Neural progenitor cell (in vitro differentiated cells): Measurements from ENCODE around the gene EHMT1. TPM values are rescaled to one million over a fixed set of nuclear protein-coding genes. Genes with fewer than 3 reads are reported as not detected.
A peak's percentile ranks its signal among the peaks of the same experiment; 100 is the strongest.

ENCODE experiments used
- DNase-seq: peaks from one replicate; pipeline ENCODE4 v3.0.0-alpha.2; 2016; ENCODE audit warnings: low spot score
- H2AFZ ChIP-seq: fragments of 200-600 bp; sonication (generic); replicated peaks from 2 replicates; pipeline ENCODE4 v1.6.1; 2016; ENCODE audit warnings: antibody characterized with exemption
- H3F3A ChIP-seq: fragments of 200-600 bp; sonication (generic); 2 replicates; pipeline ENCODE4 v1.6.1; 2016; ENCODE audit warnings: antibody characterized with exemption, low read depth
- H3K27ac ChIP-seq: fragments of 200-600 bp; sonication (generic); 2 replicates; pipeline ENCODE4 v1.5.1; 2016; ENCODE audit warnings: mild to moderate bottlenecking
- H3K27me3 ChIP-seq: fragments of 200-600 bp; sonication (generic); 2 replicates; pipeline ENCODE4 v1.6.1; 2016; ENCODE audit warnings: mild to moderate bottlenecking, moderate library complexity
- H3K36me3 ChIP-seq: fragments of 200-600 bp; sonication (generic); 2 replicates; pipeline ENCODE4 v1.5.1; 2016
- H3K4me1 ChIP-seq: fragments of 200-600 bp; sonication (generic); 2 replicates; pipeline ENCODE4 v1.6.1; 2016; ENCODE audit warnings: mixed run types
- H3K4me2 ChIP-seq: fragments of 200-600 bp; sonication (generic); 2 replicates; pipeline ENCODE4 v1.6.1; 2016
- H3K4me3 ChIP-seq: fragments of 200-600 bp; sonication (generic); 2 replicates; pipeline ENCODE4 v1.5.1; 2016
- H3K79me2 ChIP-seq: fragments of 200-600 bp; sonication (generic); 2 replicates; pipeline ENCODE4 v1.6.1; 2016; ENCODE audit warnings: low read depth
- H3K9ac ChIP-seq: fragments of 200-600 bp; sonication (generic); 2 replicates; pipeline ENCODE4 v1.6.1; 2016
- H3K9me3 ChIP-seq: fragments of 200-600 bp; sonication (generic); 2 replicates; pipeline ENCODE4 v1.5.1; 2016; ENCODE audit warnings: low read depth
- H4K20me1 ChIP-seq: fragments of 200-600 bp; sonication (generic); 2 replicates; pipeline ENCODE4 v1.6.1; 2016; ENCODE audit warnings: low read depth
- H3K27ac Mint-ChIP-seq: 3 replicates; pipeline ENCODE4 v1.8.0; 2021; ENCODE audit warnings: mixed read lengths
- H3K27me3 Mint-ChIP-seq: 2 replicates; pipeline ENCODE4 v1.8.0; 2022; ENCODE audit warnings: low read depth, mild to moderate bottlenecking, inconsistent platforms, moderate library complexity, mixed read lengths; ENCODE audit not compliant: insufficient read depth
- H3K36me3 Mint-ChIP-seq: 3 replicates; pipeline ENCODE4 v1.8.0; 2021; ENCODE audit warnings: mixed read lengths
- H3K4me1 Mint-ChIP-seq: 3 replicates; pipeline ENCODE4 v1.8.0; 2021; ENCODE audit warnings: mixed read lengths
- H3K4me3 Mint-ChIP-seq: 3 replicates; pipeline ENCODE4 v1.8.0; 2021; ENCODE audit warnings: mild to moderate bottlenecking, moderate library complexity, mixed read lengths
- H3K9me3 Mint-ChIP-seq: 3 replicates; pipeline ENCODE4 v1.8.0; 2020; ENCODE audit warnings: mixed read lengths
- CTCF ChIP-seq: fragments of 200-600 bp; sonication (generic); IDR thresholded peaks from 2 replicates; pipeline ENCODE4 v1.5.1; 2017; ENCODE audit warnings: antibody characterized with exemption, mild to moderate bottlenecking
- EZH2 ChIP-seq: fragments of 200-600 bp; sonication (generic); IDR thresholded peaks from 2 replicates; pipeline ENCODE4 v1.6.1; 2017; ENCODE audit warnings: antibody characterized with exemption, mild to moderate bottlenecking, moderate library complexity
- EZH2phosphoT487 ChIP-seq: fragments of 200-600 bp; sonication (generic); IDR thresholded peaks from 2 replicates; pipeline ENCODE4 v1.6.1; 2017; ENCODE audit warnings: antibody characterized with exemption
- total RNA-seq: library from RNA; depleted of rRNA; stranded (reverse); fragments of >200 nt; gene quantifications from 2 replicates; pipeline ENCODE4 v1.2.3, GENCODE V29; 2015; ENCODE audit warnings: low replicate concordance

EHMT1 gene
- total RNA-seq, 1 donor from 2014 or later, result 47.8 TPM

GRCh38 chr9:137750007-137750406 is 131.2 kb downstream of the EHMT1 start:
- no peak overlapping the region for H3K27ac Mint-ChIP-seq
- Histone ChIP-seq H3K4me3 (no peak overlapping the region), H3F3A (no peaks in the 10 kb centered on the region), H2AFZ (no peak overlapping the region), H3K4me2 (peak overlapping the region; percentile 32), H3K79me2 (peaks cover 29% of the 10 kb centered on the region), H3K9me3 (no peaks in the 10 kb centered on the region), H3K27ac (no peak overlapping the region), H4K20me1 (peaks cover 41% of the 10 kb centered on the region), H3K9ac (no peak overlapping the region), H3K4me1 (peaks cover 6% of the 10 kb centered on the region), H3K36me3 (peaks cover 7% of the 10 kb centered on the region), H3K27me3 (no peaks in the 10 kb centered on the region)
- peaks cover 5% of the 10 kb centered on the region for H3K9me3 Mint-ChIP-seq
- H3K27me3 Mint-ChIP-seq, result peaks cover 4% of the 10 kb centered on the region
- peaks cover 44% of the 10 kb centered on the region for H3K36me3 Mint-ChIP-seq
- TF ChIP-seq EZH2, result no peak
- TF ChIP-seq CTCF, result no peak
- TF ChIP-seq EZH2phosphoT487, result no peak
- H3K4me1 Mint-ChIP-seq, result peaks cover 23% of the 10 kb centered on the region
- no peak overlapping the region for H3K4me3 Mint-ChIP-seq
- no peak for DNase-seq

- Mint-ChIP-seq H3K4me3 (no peak overlapping the region), H3K27ac (peak overlapping the region; percentile 25), H3K27me3 (peaks cover 4% of the 10 kb centered on the region), H3K9me3 (peaks cover 10% of the 10 kb centered on the region), H3K36me3 (peaks cover 48% of the 10 kb centered on the region), H3K4me1 (peaks cover 20% of the 10 kb centered on the region)
- Histone ChIP-seq H3F3A (no peaks in the 10 kb centered on the region), H3K4me1 (peaks cover 6% of the 10 kb centered on the region), H3K4me3 (no peak overlapping the region), H3K9me3 (no peaks in the 10 kb centered on the region), H3K27ac (no peak overlapping the region), H3K27me3 (no peaks in the 10 kb centered on the region), H2AFZ (no peak overlapping the region), H3K9ac (no peak overlapping the region), H3K4me2 (peak overlapping the region; percentile 32), H4K20me1 (peaks cover 39% of the 10 kb centered on the region), H3K36me3 (peaks cover 7% of the 10 kb centered on the region), H3K79me2 (peaks cover 29% of the 10 kb centered on the region)
- no peak for TF ChIP-seq EZH2
- no peak for TF ChIP-seq CTCF
- no peak for TF ChIP-seq EZH2phosphoT487
- peak; percentile 20 for DNase-seq
Measured at GRCh38 chr9:137750566-137750965, 131.8 kb downstream of the EHMT1 start.

- Histone ChIP-seq H3K27ac (no peak overlapping the region), H3K4me2 (no peak overlapping the region), H3K79me2 (peaks cover 29% of the 10 kb centered on the region), H3F3A (no peaks in the 10 kb centered on the region), H3K27me3 (no peaks in the 10 kb centered on the region), H3K9ac (no peak overlapping the region), H4K20me1 (peaks cover 28% of the 10 kb centered on the region), H2AFZ (no peak overlapping the region), H3K4me1 (peaks cover 6% of the 10 kb centered on the region), H3K36me3 (peaks cover 6% of the 10 kb centered on the region), H3K9me3 (no peaks in the 10 kb centered on the region), H3K4me3 (no peak overlapping the region)
- H3K27me3 Mint-ChIP-seq, result peaks cover 6% of the 10 kb centered on the region
- H3K27ac Mint-ChIP-seq, result no peak overlapping the region
- DNase-seq, result no peak
- H3K4me3 Mint-ChIP-seq, result no peak overlapping the region
- peaks cover 16% of the 10 kb centered on the region for H3K4me1 Mint-ChIP-seq
- peaks cover 54% of the 10 kb centered on the region for H3K36me3 Mint-ChIP-seq
- H3K9me3 Mint-ChIP-seq, result peaks cover 13% of the 10 kb centered on the region
- no peak for TF ChIP-seq EZH2phosphoT487
- TF ChIP-seq EZH2, result no peak
- TF ChIP-seq CTCF, result no peak
Measured at GRCh38 chr9:137751616-137752015, 132.8 kb downstream of the EHMT1 start.
